Gastrocnemius medialis (tissue), 4 donors: ENCODE measurements around the gene ITPK1. TPM values are rescaled to one million over a fixed set of nuclear protein-coding genes. Genes with fewer than 3 reads are reported as not detected.

Source experiments
- ATAC-seq, 2 donors: fragments of 150-250 bp; one replicate each; pipeline ENCODE4 v1.9.1; 2016
- DNase-seq, 2 donors: peaks; one replicate each; pipeline ENCODE4 v3.0.0-alpha.2; 2019
- H3K27ac ChIP-seq, 4 donors: fragments of 200-600 bp; sonication (generic); 1 replicate in 1 of 4; 2 replicates in 3 of 4; pipeline ENCODE4 v1.5.1; 2016 to 2018; ENCODE audit warnings: mild to moderate bottlenecking in 2 of 4, moderate library complexity in 1 of 4
- H3K27me3 ChIP-seq, 3 donors: fragments of 200-600 bp; sonication (generic) in 2 of 3; 1 replicate in 1 of 3; 2 replicates in 2 of 3; pipeline versions ENCODE4 v1.5.1 to v1.6.0; 2016 to 2019; ENCODE audit warnings: mild to moderate bottlenecking in 1 of 3, moderate library complexity in 1 of 3
- H3K36me3 ChIP-seq, 2 donors: fragments of 200-600 bp; sonication (generic) in 1 of 2; one replicate each; pipeline ENCODE4 v1.5.1; 2017 to 2018
- H3K4me1 ChIP-seq, 2 donors: fragments of 200-600 bp; sonication (generic) in 1 of 2; one replicate each; pipeline ENCODE4 v1.5.1; 2016 to 2017; ENCODE audit warnings: mild to moderate bottlenecking in 2 of 2
- H3K4me3 ChIP-seq, 4 donors: fragments of 200-600 bp; sonication (generic) in 3 of 4; 1 replicate in 1 of 4; 2 replicates in 3 of 4; pipeline ENCODE4 v1.5.1; 2016 to 2019; ENCODE audit warnings: mild to moderate bottlenecking in 2 of 4
- H3K9me3 ChIP-seq, 3 donors: fragments of 200-600 bp; sonication (generic) in 2 of 3; 1 replicate in 1 of 3; 2 replicates in 2 of 3; pipeline ENCODE4 v1.5.1; 2016 to 2019
- CTCF ChIP-seq, 5 experiments: fragments of 450-650 bp in 3 of 5; fragments of 200-600 bp in 2 of 5; sonication (generic) in 2 of 5; IDR thresholded peaks in 4 of 5; conservative IDR thresholded peaks in 1 of 5; 1 replicate in 4 of 5; 2 replicates in 1 of 5; pipeline ENCODE4 v1.5.1; 2016 to 2019; ENCODE audit warnings: antibody characterized with exemption in 5 of 5, mild to moderate bottlenecking in 3 of 5, moderate library complexity in 3 of 5
- POLR2A ChIP-seq, 2 donors: fragments of 450-650 bp; IDR thresholded peaks; one replicate each; pipeline ENCODE4 v1.6.1; 2017; ENCODE audit warnings: antibody characterized with exemption in 2 of 2, mild to moderate bottlenecking in 2 of 2, moderate library complexity in 2 of 2
- in situ Hi-C, 4 donors: fragments of 200-750 bp; cut with MboI; loops; one replicate each; pipeline versions ENCODE4 v1.15.0 to v1.8.0; 2017; ENCODE audit warnings: low sequenced_read_pairs in 4 of 4
- intact Hi-C: fragments of 100-400 bp; cut with DNase I; formaldehyde crosslinking; loops from one replicate; pipeline ENCODE4 v1.15.1; 2023; ENCODE audit warnings: low total_unique reads
- total RNA-seq, 4 donors: library from RNA; depleted of rRNA; stranded (reverse); fragments of >200 nt; gene quantifications; one replicate each; pipeline versions ENCODE4 v1.1.0 to v1.2.3, GENCODE V29; 2016

ITPK1 gene
- total RNA-seq, 4 donors from 2014 or later = 49.7 to 80.1 (median 53.6) TPM

- DNase-seq (no peak), ATAC-seq (no peak)
- Histone ChIP-seq H3K4me1 (no peaks in the 10 kb centered on the region), H3K27ac (no peak overlapping the region), H3K4me3 (no peak overlapping the region), H3K9me3 (no peaks in the 10 kb centered on the region), H3K36me3 (no peaks in the 10 kb centered on the region), H3K27me3 (peaks cover 0 to 4% (median 0%) of the 10 kb centered on the region in 3 donors)
- in situ Hi-C loops (no loop called here), intact Hi-C loops (no loop called here)
- TF ChIP-seq CTCF (IDR thresholded peaks at IDR 0.05 in 4 of 5, conservative IDR thresholded peaks at IDR 0.05 in 1 of 5) = no peak
- TF ChIP-seq POLR2A (IDR thresholded peaks at IDR 0.05) = no peak
Measured at GRCh38 chr14:92927349-92928257, 188.1 kb downstream of the ITPK1 start.

GRCh38 chr14:92926931-92927330, 188.8 kb downstream of the ITPK1 start:
- Histone ChIP-seq H3K4me3 (no peak overlapping the region), H3K27me3 (peaks cover 0 to 9% (median 5%) of the 10 kb centered on the region in 3 donors), H3K4me1 (no peaks in the 10 kb centered on the region), H3K9me3 (no peaks in the 10 kb centered on the region), H3K27ac (no peak overlapping the region), H3K36me3 (no peaks in the 10 kb centered on the region)
- no peak for ATAC-seq
- TF ChIP-seq CTCF (IDR thresholded peaks at IDR 0.05 in 4 of 5, conservative IDR thresholded peaks at IDR 0.05 in 1 of 5) = no peak
- TF ChIP-seq POLR2A (IDR thresholded peaks at IDR 0.05) = no peak
- intact Hi-C loops (no loop called here), in situ Hi-C loops (no loop called here)
- DNase-seq = no peak

- H3K4me1 ChIP-seq = no peaks in the 10 kb centered on the region
- no peak for ATAC-seq
Measured at GRCh38 chr14:92926180-92926845, 189.4 kb downstream of the ITPK1 start.

GRCh38 chr14:92925446-92925845, 190.3 kb downstream of the ITPK1 start:
- no peak overlapping the region for H3K27ac ChIP-seq
- no peak overlapping the region for H3K4me3 ChIP-seq
- in situ Hi-C loops = no loop called here
- ATAC-seq (no peak), DNase-seq (no peak)
- H3K4me1 ChIP-seq = no peaks in the 10 kb centered on the region
- no peaks in the 10 kb centered on the region for H3K36me3 ChIP-seq
- peaks cover 0 to 12% (median 5%) of the 10 kb centered on the region in 3 donors for H3K27me3 ChIP-seq
- TF ChIP-seq POLR2A (IDR thresholded peaks at IDR 0.05) (no peak), CTCF (IDR thresholded peaks at IDR 0.05 in 4 of 5, conservative IDR thresholded peaks at IDR 0.05 in 1 of 5) (no peak)
- no peaks in the 10 kb centered on the region for H3K9me3 ChIP-seq
- intact Hi-C loops = no loop called here

More at GRCh38 chr14:92926180-92926845, 189.4 kb downstream of the ITPK1 start:
- no peak overlapping the region for H3K4me3 ChIP-seq
- H3K9me3 ChIP-seq = no peaks in the 10 kb centered on the region
- no peak overlapping the region for H3K27ac ChIP-seq
- intact Hi-C loops (no loop called here), in situ Hi-C loops (no loop called here)
- DNase-seq = no peak
- no peaks in the 10 kb centered on the region for H3K36me3 ChIP-seq
- no peak for TF ChIP-seq CTCF (IDR thresholded peaks at IDR 0.05 in 4 of 5, conservative IDR thresholded peaks at IDR 0.05 in 1 of 5)
- H3K27me3 ChIP-seq = peaks cover 0 to 12% (median 5%) of the 10 kb centered on the region in 3 donors
